ENCODE measurements around the gene UNKL.

Gene UNKL, protein sequence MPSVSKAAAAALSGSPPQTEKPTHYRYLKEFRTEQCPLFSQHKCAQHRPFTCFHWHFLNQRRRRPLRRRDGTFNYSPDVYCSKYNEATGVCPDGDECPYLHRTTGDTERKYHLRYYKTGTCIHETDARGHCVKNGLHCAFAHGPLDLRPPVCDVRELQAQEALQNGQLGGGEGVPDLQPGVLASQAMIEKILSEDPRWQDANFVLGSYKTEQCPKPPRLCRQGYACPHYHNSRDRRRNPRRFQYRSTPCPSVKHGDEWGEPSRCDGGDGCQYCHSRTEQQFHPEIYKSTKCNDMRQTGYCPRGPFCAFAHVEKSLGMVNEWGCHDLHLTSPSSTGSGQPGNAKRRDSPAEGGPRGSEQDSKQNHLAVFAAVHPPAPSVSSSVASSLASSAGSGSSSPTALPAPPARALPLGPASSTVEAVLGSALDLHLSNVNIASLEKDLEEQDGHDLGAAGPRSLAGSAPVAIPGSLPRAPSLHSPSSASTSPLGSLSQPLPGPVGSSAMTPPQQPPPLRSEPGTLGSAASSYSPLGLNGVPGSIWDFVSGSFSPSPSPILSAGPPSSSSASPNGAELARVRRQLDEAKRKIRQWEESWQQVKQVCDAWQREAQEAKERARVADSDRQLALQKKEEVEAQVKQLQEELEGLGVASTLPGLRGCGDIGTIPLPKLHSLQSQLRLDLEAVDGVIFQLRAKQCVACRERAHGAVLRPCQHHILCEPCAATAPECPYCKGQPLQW

DNA sequence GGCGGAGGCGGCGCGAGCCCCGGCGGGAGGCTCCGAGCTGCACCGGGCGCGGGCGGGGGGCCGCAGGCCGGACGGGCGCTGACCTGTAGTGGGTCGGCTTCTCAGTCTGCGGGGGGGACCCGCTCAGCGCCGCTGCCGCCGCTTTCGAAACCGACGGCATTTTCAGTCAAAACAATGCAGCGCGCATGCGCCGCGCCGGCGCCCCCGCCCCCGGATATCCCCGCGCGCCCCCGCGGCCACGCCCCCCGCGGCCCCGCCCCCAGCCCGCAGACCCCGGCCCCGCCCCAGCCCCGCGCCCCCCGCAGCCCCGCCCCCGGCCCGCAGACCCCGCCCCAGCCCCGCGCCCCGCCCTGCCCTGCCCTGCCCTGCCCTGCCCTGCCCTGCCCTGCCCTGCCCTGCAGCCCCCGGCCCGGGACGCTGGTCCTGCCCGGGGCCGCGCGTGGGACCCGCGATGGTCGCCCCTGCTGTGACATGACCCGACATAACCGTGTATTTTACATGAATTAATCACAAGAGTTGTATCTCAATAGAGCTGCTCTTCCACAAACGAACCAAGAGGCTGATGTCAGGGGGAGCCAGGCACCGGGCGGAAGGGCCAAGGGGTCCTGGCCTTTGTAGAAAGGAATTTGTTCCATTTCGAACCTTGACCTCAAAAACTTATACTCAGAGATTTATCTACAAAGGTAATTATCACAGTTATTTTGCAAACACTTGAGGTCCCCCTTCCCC, at the start of gene UNKL:
TSS of gene UNKL (minus strand) at position 173 of the 729 bp plus-strand sequence. CDS start at position 160, 13 bp downstream.
- DNase-seq (ENCODE audit: low read depth), result peak; percentile 76

DNA sequence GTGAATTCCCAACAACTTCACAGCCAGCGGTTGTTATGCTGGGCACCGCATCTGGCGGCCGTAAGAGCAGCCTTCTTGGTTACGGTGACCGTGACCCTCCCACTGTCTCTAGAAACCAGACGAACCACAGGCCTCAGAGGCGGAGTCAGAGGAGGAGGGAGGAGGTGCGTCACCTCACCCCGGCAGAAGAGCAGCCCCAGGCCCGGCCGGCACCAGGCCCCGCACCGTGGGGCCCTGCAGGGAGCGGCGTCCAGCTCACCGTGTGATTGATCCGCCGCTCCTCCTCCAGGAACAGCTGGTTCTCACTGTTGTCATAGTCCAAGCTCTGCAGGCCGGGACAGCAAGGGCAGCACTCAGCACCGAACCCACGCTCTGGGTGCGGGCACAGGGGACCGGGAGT, 46.6 kb upstream of the UNKL start:
- DNase-seq (ENCODE audit: low read depth), result no peak

DNA sequence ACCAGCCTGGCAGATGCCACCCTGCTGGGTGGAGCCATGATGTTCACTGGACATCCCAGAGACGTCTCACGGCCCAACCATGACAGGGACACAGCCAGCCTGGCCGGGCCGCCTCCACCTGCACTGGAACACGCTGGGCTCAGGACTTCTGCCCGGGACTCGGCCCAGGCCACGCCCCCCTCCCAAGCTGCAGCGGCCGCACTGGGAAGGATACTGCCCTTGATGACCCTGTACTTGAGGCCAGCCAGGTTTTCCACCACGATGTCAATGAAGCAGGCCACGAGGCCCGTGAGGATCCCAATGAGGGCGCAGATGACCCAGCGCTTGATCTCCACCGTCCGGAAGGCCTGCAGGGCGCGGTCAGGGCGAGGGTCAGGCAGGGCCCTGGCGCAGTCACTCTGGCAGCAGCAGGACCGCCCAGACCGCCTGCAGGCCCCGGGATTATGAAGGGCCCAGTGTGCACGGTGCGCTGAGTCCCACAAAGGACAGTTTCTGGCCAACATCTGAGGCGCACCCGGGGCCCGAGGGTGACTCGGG, 46.2 kb upstream of the UNKL start:
- DNase-seq (ENCODE audit: low read depth), result no peak

DNA sequence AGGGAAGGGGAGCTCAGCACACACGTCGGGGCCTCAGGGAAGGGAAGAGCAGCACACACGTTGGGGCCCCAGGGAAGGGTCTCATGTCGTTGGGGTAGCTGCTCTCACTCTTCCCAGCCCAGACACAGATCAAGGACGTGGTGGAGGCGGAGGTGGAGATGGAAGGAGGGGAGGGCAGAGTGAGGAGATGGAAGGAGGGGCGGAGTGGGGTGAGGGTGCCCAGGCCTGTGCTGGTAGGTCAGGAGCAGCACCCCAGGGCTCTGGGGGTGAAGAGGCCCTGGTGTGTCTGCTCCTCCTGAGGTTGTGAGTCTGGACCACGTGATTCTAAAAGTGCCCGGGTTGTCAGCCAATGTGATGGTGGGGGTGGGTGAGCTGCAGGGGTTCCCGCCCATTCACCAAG, 45.5 kb upstream of the UNKL start:
- no peak for DNase-seq (ENCODE audit: low read depth)

DNA sequence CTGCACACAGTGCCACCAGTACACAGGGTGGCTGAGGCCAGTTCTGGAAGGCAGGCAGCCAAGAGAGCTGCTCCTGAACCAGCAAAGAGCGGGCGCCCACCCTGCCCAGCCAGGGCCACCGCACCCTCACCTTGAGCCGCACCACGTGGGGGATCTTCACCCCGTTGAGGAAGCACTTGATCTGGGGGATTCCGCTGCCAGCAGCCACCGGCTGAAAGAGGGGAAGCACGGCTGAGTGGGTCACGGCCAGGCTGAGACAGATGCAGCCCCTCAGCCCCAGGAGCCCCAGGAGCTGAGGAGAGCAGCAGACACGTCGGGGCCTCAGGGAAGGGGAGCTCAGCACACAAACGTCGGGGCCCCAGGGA, 44.5 kb upstream of the UNKL start:
- DNase-seq (ENCODE audit: low read depth), result no peak

DNA sequence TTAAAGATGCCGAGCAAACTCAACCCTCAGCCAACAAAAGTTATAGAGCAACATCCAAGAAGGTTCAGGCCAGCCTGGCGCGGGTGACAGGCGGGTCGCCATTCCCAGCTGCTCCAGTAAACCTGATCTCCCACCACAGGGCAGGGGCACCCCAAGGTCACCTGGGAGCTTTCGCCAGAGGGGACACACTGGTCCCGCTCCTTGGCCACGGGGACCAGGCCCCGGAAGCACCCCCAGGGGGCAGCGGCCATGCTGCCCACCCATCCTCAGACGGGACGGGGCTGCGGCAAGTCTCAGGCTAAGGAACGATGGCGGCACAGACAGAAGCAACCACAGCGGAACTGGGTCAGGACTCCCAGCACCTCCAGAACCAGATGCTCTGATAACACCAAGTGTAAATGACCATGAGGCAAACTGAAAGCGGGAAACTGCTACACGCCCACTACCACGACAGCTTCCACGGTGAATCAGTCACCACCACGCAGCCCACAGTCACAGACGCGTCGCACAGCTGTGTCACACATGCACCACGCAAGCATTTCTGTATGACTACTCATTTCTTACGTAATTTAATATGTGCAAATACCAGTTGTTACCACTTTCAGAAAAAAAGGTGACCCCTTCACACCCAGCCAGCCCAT, 44.0 kb upstream of the UNKL start:
- DNase-seq (ENCODE audit: low read depth), result no peak

DNA sequence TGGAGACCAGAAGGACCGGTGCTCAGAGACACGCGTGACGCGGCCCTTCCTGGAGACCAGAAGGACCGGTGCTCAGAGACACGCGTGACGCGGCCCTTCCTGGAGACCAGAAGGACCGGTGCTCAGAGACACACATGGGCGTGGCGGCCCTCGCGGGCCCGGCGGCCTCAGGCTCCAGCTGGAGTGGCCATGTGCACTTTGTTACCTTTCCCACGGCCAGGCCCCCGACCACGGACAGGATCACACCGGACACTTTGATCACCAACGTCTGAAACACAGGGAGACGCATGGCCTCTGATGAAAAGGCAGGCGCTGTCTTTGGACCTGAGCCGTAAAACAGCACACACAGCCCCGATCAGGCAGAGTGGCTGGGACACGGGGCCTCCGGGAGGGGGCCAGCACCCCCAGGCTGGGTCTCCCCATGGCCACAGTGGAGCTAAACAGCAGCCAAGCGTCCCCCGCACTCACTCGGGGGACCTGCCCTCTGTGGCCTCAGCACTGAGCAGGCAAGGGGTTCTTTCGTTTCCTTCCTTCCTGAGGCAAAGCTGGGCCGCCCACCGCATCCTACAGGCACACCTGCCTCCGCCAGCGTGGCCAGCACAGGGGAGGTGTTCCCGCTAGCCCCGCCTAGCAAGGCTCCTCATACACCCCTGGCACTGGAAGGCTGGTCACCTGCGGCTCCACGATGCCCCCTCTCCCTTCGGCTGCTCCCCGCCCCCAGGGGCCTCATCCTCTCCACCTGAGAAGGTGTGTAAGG, 43.2 kb upstream of the UNKL start:
- DNase-seq (ENCODE audit: low read depth), result no peak

DNA sequence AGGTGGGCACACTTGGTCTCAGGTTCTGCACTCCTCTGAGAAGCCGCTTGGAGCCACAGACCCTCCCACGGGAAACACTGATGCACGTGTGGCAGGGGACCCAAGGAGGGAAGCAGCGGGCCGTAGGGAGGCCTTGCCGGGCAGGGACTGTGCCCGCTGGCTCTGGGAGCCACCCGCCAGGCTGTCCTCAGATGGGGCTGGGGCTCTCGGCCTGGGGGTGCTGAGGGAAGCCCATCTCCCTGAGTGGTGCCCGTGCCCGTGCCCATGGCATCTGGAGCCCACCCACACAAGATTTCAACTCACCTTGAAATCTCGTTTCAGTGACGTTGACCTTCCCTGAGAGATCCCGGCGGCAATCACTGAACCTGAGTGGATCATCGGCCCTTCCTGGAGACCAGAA, 42.4 kb upstream of the UNKL start:
- no peak for DNase-seq (ENCODE audit: low read depth)

DNA sequence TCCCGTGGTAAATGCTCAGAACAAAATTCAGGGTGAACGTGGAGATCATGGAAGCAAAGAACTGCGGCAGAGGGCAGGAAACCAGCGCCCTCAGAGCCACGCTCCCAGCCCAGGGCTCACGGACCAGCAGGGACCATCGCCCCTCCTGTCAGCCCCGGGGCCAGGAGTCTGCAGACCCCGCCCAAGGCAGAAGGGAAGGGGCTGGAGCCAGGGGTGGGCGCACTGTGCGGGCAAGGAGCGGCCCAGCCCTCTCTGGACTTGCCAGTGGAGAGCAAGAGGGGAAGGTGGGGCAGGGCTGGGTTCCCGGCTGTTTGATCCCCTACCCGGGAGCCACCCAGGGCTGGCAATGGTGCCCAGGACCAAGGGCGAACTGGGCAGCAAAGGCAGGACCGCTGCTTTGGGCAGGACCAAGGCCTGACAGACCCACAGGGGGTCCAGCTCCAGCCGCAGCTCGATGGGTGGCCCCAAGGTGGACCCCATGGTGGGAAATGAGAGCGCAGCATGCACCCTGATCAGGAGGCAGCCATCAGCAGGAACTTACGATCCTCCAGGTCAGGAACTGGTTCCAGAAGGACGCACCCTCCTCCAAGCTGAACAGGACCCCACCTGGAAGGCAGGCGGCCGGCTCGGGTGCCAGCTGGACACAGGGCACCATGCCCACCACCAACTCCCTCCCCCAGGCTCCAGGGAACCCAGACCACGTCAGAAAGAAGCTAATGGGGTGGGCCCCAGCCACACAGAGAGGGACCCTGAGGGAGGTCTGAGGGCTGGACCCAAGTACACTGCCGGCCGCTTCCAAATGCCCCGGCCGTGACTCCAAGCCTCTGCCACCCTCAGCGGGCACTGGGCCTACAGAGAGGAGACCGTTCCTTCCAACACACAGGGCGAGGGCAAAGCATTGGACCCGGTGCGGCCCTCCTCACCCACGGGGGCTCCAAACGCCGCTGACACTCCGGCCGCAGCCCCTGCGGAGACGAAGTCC, 41.0 kb upstream of the UNKL start:
- no peak for DNase-seq (ENCODE audit: low read depth)

DNA sequence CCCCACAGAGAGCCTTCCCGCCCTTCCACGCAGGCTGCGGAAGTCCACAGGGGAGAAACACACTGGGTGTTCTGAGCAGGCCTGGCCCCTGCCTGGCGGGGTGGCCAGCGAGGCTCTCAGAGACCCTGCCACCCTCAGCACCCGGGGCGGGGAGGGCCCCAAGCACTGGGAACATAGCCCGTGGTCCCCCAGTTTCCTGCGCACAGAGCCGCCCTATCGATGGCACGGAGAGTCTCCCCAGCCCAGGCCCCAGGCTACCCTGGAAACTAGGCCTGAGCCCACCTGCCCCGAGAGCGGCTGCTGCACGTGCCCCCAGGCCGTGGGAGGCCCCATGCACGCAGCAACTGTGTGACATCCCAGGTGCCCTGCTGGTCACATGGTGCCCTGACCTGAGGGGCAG, 40.1 kb upstream of the UNKL start:
- DNase-seq (ENCODE audit: low read depth), result no peak

DNA sequence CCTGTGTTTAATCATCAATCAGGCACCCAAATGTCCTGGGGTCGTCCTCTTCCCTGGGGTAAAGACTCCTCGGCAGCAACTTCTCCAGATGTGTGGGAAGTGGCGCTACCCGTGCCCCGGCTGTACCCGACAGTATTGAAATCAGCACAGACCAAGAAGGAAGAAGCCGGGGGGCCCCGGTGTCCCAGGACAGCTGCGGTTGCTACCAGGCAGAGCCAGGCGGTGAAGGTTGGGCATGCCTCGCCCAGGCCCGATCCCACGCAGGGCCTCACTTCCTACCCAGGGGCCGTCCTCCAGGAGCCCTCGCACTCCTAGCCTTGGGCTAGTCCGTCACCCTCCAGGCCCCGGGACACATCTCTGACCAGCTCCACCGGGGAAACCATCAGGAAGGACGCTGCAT, 38.8 kb upstream of the UNKL start:
- no peak for DNase-seq (ENCODE audit: low read depth)

DNA sequence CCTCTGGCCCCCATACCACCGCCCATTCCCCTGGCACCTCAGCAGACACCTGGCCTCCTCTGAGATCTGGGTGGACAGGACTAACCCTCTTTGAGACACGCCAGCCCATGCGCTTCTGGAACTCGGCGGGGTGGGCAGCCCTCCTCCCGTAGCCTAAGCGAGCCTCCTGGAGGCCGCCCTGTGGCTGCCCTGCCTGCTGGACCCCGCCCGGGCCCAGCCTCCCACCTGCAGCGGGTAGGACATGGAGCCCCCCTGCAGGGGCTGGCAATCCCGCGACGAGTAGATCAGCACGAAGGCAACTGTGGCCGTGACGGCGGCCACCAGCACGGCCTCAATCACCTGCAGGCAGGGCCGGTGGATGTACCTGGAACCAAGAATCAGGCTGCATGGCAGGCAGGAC, 38.0 kb upstream of the UNKL start:
- DNase-seq (ENCODE audit: low read depth), result no peak

DNA sequence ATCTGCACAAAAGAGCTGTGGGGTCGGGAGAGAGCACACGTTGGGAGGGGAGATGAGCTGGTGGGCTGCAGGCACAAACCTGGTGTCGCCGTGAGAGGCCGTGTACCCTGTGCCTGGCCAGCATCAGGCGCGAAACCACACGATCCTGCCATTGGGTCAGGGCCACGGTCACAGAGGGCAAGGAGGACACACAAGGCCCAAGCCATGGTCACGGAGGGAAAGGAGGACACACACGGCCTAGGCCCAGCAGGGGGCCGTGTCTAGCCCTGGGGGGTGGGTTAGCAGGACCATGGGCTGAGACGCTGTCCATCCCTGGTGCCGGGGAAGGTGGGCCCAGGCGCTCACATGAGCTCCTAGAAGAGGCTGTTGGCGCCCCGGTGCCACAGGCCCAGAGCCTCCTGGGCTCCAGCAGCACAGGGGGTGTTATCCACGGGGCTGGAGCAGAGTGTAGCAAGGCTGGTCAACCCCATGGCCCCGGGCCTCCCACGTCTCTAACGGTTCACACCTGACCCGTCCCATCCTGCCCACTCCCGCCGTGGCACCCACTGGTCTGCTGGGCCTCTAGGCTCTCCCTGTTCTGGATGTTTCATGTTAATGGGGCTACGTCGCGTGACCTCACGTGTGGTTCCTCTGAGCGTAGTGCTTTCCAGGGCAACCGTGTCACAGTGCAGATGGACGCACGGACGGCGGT, 37.3 kb upstream of the UNKL start:
- no peak for DNase-seq (ENCODE audit: low read depth)

DNA sequence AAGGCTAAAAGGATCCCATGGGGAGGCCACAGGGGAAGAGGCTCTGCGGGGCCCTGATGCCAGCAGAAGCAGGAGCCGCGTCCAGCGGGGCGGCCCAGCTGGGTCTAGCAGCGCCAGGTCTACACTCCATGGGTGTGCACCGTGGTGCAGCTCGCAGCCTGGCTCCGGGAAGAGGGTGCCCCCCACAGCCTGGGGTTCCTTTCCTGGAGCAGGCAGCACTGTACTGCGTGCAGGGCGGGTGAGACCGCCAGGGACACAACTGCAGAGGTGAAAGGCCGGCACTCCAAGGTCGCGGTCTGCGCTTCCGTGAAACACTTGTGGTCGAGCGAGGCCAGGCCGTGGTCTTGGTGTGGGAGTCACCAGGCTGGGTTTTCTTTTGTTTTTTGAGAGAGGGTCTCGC, 36.3 kb upstream of the UNKL start:
- DNase-seq (ENCODE audit: low read depth), result no peak

DNA sequence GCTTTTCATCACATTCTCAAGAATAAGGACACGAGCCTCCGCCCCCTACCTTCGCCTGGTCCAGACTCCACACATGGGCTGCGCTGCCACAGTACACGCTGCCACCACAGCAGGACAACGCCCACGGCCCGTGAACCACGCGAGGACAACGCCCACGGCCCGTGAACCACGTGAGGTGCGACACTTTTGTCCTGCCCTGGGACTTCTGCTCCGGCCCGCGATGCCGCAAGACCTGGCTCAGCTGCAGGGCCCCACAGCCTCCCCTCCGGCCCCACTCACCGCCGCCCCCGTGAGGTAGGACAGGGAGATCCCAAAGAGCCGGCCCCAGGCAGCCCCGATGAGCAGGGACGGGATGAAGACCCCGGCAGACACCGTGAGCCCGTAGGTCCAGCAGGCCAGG, 35.7 kb upstream of the UNKL start:
- DNase-seq (ENCODE audit: low read depth), result no peak

DNA sequence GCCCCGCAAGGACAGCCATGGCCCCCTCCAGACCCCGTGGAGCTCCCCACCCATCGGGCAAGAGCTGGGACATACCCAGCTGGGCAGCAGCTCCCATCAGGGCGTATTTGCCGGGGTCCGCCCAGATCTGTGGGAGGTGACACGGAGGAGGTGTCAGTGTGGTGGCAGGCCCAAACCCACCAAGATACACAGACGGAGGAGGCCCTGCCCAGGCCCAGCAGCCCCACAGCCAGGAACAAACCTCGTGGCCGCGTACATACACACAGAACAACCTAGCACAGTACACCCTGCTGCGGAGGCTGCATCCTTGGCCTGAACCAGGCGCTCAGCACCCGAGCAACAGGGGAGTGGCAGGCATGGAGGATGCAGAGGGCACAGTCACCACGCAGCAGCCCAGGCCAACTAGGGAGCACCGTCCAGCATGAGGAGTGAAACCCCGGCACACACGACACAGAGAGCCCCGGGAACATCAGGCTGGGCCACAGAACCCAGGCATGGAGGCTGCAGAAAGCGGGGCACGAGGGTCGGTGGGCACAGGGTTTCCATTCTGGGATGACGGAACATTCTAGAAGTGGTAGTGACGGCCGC, 34.8 kb upstream of the UNKL start:
- no peak for DNase-seq (ENCODE audit: low read depth)

DNA sequence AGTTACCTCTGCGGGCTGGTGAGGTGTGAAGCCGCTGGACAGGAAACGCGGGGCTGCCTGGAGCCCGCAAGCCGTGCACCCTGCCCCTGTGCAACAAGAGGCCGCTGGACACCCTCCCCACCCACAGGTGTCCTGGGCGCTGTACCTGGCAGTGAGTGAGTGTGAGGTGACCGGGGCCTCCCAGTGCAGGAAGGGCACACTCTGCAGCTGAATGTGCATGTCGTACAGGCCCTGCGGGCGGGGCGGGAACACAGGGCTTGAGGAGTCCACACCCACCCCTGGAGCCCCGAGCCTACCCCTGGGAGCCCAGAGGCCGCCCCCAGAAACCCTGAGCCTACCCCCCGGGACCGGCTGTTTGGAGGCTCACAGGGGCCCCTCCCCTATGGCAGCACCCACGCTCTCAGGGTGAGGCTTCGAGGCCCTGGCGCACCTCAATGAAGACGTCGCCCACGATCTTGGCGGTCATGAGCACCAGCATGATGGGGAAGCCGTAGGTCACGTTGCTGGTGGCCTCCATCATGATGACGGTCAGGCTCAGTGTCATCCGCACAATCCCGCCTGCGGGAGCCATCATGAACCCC, 34.1 kb upstream of the UNKL start:
- DNase-seq (ENCODE audit: low read depth), result no peak

DNA sequence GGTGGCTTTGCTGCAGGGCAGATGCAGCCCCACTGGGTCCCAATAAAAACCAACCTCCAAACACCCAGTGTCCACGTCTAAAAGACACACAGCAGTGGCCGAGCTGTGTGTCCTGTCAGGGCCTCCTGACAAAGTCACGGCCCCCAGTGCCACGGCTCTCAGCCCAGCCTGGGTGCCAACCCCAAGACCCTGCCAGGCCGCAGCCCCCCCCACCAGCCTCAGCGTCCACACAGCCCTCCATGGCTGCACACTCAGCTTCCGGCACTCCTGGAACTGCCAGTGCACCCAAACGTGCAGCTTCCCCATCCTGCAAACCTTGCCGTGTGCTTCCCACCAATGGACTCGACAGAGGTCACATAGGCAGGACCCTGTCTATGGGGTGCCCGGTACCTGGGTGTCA, 33.5 kb upstream of the UNKL start:
- DNase-seq (ENCODE audit: low read depth), result no peak

Measured in activated gamma-delta T cell treated with anti-CD3 and anti-CD28 coated beads, Interleukin-2, amount 50 U/mL, for 16 hours (primary cell).